ENCODE data around the gene PAK5. TPM values are rescaled to one million over a fixed set of nuclear protein-coding genes. Genes with fewer than 3 reads are reported as not detected.

The PAK5 gene
- total and polyA plus RNA-seq, 4 donors: 0.03 to 0.51 (median 0.16) TPM

- Histone ChIP-seq H3K27ac (ENCODE audit: low read depth in 1 of 2, low read length in 1 of 2) (no peak overlapping the region), H3K27me3 (ENCODE audit: control insufficient read depth in 3 of 3, insufficient read depth in 3 of 3, low read length in 2 of 3) (peaks cover 6 to 48% (median 37%) of the 10 kb centered on the region in 3 donors), H3K4me1 (ENCODE audit: control insufficient read depth in 5 of 5, insufficient read depth in 5 of 5, low read length in 5 of 5) (peaks cover 0 to 20% (median 3%) of the 10 kb centered on the region in 5 donors), H3K36me3 (ENCODE audit: control insufficient read depth in 4 of 4, insufficient read depth in 4 of 4, low read length in 4 of 4) (no peaks in the 10 kb centered on the region), H3K4me3 (no peak overlapping the region), H3K9ac (ENCODE audit: insufficient read depth in 1 of 2, low read length in 2 of 2) (no peak overlapping the region), H3K9me3 (ENCODE audit: control insufficient read depth in 4 of 4, insufficient read depth in 3 of 4, low read length in 3 of 4) (peaks cover 0 to 4% (median 0%) of the 10 kb centered on the region in 4 donors)
- no peak for TF ChIP-seq CTCF (IDR thresholded peaks at IDR 0.05; ENCODE audit: control extremely low read depth, extremely low read depth)
- ATAC-seq (ENCODE audit: insufficient read depth, low FRiP score) (no peak), DNase-seq (no peak)
- 76 to 79% methylated on average over 4 of the region's 4 CpGs for WGBS, 2 donors
Measured at GRCh38 chr20:9520086-9520485, 318.8 kb downstream of the PAK5 start.

- DNase-seq (no peak), ATAC-seq (ENCODE audit: insufficient read depth, low FRiP score) (no peak)
- peaks cover 0 to 5% (median 0%) of the 10 kb centered on the region in 4 donors for H3K9me3 ChIP-seq (ENCODE audit: control insufficient read depth in 4 of 4, insufficient read depth in 3 of 4, low read length in 3 of 4)
- no peaks in the 10 kb centered on the region for H3K36me3 ChIP-seq (ENCODE audit: control insufficient read depth in 4 of 4, insufficient read depth in 4 of 4, low read length in 4 of 4)
- peaks cover 0 to 26% (median 5%) of the 10 kb centered on the region in 5 donors for H3K4me1 ChIP-seq (ENCODE audit: control insufficient read depth in 5 of 5, insufficient read depth in 5 of 5, low read length in 5 of 5)
- H3K9ac ChIP-seq (ENCODE audit: insufficient read depth in 1 of 2, low read length in 2 of 2): no peak overlapping the region
- H3K27me3 ChIP-seq (ENCODE audit: control insufficient read depth in 3 of 3, insufficient read depth in 3 of 3, low read length in 2 of 3): peaks cover 6 to 62% (median 50%) of the 10 kb centered on the region in 3 donors
- H3K27ac ChIP-seq (ENCODE audit: low read depth in 1 of 2, low read length in 1 of 2): no peak overlapping the region
- 37 to 60% methylated on average over 8 of the region's 8 CpGs for WGBS, 2 donors
- H3K4me3 ChIP-seq: no peak overlapping the region
- TF ChIP-seq CTCF (IDR thresholded peaks at IDR 0.05; ENCODE audit: control extremely low read depth, extremely low read depth): no peak
Measured at GRCh38 chr20:9518576-9519175, 320.2 kb downstream of the PAK5 start.

GRCh38 chr20:9517297-9518162, 321.3 kb downstream of the PAK5 start:
- no peak for TF ChIP-seq CTCF (IDR thresholded peaks at IDR 0.05; ENCODE audit: control extremely low read depth, extremely low read depth)
- no peak for DNase-seq
- H3K4me3 ChIP-seq: no peak overlapping the region
- no peaks in the 10 kb centered on the region for H3K36me3 ChIP-seq (ENCODE audit: control insufficient read depth in 4 of 4, insufficient read depth in 4 of 4, low read length in 4 of 4)
- peaks cover 6 to 71% (median 60%) of the 10 kb centered on the region in 3 donors for H3K27me3 ChIP-seq (ENCODE audit: control insufficient read depth in 3 of 3, insufficient read depth in 3 of 3, low read length in 2 of 3)
- H3K4me1 ChIP-seq (ENCODE audit: control insufficient read depth in 5 of 5, insufficient read depth in 5 of 5, low read length in 5 of 5): peaks cover 0 to 26% (median 5%) of the 10 kb centered on the region in 5 donors
- peaks cover 0 to 5% (median 0%) of the 10 kb centered on the region in 4 donors for H3K9me3 ChIP-seq (ENCODE audit: control insufficient read depth in 4 of 4, insufficient read depth in 3 of 4, low read length in 3 of 4)
- no peak for ATAC-seq (ENCODE audit: insufficient read depth, low FRiP score)
- H3K9ac ChIP-seq (ENCODE audit: insufficient read depth in 1 of 2, low read length in 2 of 2): no peak overlapping the region
- H3K27ac ChIP-seq (ENCODE audit: low read depth in 1 of 2, low read length in 1 of 2): no peak overlapping the region
- whole genome bisulfite sequencing, 2 donors: 47 to 57% methylated on average over 8 of the region's 8 CpGs
